WTC11 (cell line): ENCODE measurements around the gene IL18R1.

Experiments used
- FOXK1 ChIP-seq: sonication (generic); formaldehyde crosslinking; IDR thresholded peaks from 2 replicates; pipeline ENCODE4 v1.8.0; 2022; ENCODE audit warnings: mild to moderate bottlenecking, moderate library complexity, missing genetic modification reagents
- SP1 ChIP-seq: sonication (generic); formaldehyde crosslinking; conservative IDR thresholded peaks from 2 replicates; pipeline ENCODE4 v1.8.1; 2022; ENCODE audit warnings: missing genetic modification reagents
- TCF7 ChIP-seq: sonication (generic); formaldehyde crosslinking; IDR thresholded peaks from 2 replicates; pipeline ENCODE4 v1.8.0; 2022; ENCODE audit warnings: mild to moderate bottlenecking, low read depth, missing genetic modification reagents, moderate library complexity
- TEAD1 ChIP-seq: sonication (generic); formaldehyde crosslinking; IDR thresholded peaks from 2 replicates; pipeline ENCODE4 v1.8.0; 2022; ENCODE audit warnings: mild to moderate bottlenecking, missing genetic modification reagents
- ZBTB21 ChIP-seq: sonication (generic); formaldehyde crosslinking; IDR thresholded peaks from 2 replicates; pipeline ENCODE4 v1.8.1; 2023; ENCODE audit warnings: mild to moderate bottlenecking, missing genetic modification reagents, borderline replicate concordance
- ZNF121 ChIP-seq: sonication (generic); formaldehyde crosslinking; IDR thresholded peaks from 2 replicates; pipeline ENCODE4 v1.8.0; 2023; ENCODE audit warnings: missing genetic modification reagents
- TF ChIP-seq, protein P1 (sequence below): fragments of 200-600 bp; IDR thresholded peaks from 2 replicates; pipeline ENCODE4 v1.8.0; 2022; ENCODE audit warnings: antibody characterized with exemption
- TF ChIP-seq, protein P2 (sequence below): sonication (generic); formaldehyde crosslinking; IDR thresholded peaks from 2 replicates; pipeline ENCODE4 v1.8.1; 2023; ENCODE audit warnings: mild to moderate bottlenecking, missing genetic modification reagents
- TF ChIP-seq, protein P3 (sequence below): sonication (generic); formaldehyde crosslinking; IDR thresholded peaks from 2 replicates; pipeline ENCODE4 v1.8.1; 2023; ENCODE audit warnings: mild to moderate bottlenecking, missing genetic modification reagents, moderate library complexity
- TF ChIP-seq, protein P4 (sequence below): sonication (generic); formaldehyde crosslinking; IDR thresholded peaks from 2 replicates; pipeline ENCODE4 v1.8.1; 2022; ENCODE audit warnings: low read depth, missing genetic modification reagents, borderline replicate concordance
- TF ChIP-seq, protein P5 (sequence below): fragments of 250-450 bp; sonication (Bioruptor Pico); conservative IDR thresholded peaks from 2 replicates; pipeline ENCODE4 v1.9.0; 2021; ENCODE audit warnings: mild to moderate bottlenecking

DNA sequence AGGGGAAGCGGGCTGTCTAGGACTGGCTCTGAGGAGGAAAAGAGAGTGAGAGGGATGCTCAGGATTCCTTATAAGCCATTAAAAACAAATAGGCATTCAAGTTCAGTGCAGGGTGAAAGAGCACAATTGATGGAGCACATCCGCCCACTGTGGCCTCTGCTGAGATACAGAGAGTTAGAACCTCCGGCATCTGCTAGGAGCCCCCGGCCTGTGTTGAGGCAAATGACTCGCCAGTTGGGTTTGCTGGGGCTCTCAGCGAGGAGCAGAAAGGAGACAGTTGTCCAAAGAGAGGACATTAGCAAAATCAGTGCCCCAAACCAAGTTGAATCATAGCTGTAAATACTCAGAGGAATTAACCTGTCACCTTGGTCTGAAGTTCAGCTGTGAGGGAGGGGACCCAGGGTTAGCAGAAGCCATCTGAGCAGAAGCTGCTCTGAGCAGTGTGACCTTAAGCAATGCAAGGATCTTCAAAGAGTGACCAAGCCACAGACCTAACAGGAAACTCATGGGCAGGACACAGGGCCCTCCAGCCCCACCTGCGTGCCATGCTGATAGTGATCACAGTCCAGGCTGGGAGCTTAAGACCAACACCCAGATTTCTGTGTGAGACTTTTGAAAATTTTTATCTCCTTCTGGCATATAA, 44.0 kb downstream of the IL18R1 start:
- TF ChIP-seq, protein P1, sequence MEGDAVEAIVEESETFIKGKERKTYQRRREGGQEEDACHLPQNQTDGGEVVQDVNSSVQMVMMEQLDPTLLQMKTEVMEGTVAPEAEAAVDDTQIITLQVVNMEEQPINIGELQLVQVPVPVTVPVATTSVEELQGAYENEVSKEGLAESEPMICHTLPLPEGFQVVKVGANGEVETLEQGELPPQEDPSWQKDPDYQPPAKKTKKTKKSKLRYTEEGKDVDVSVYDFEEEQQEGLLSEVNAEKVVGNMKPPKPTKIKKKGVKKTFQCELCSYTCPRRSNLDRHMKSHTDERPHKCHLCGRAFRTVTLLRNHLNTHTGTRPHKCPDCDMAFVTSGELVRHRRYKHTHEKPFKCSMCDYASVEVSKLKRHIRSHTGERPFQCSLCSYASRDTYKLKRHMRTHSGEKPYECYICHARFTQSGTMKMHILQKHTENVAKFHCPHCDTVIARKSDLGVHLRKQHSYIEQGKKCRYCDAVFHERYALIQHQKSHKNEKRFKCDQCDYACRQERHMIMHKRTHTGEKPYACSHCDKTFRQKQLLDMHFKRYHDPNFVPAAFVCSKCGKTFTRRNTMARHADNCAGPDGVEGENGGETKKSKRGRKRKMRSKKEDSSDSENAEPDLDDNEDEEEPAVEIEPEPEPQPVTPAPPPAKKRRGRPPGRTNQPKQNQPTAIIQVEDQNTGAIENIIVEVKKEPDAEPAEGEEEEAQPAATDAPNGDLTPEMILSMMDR: no peak
- TF ChIP-seq, protein P2, sequence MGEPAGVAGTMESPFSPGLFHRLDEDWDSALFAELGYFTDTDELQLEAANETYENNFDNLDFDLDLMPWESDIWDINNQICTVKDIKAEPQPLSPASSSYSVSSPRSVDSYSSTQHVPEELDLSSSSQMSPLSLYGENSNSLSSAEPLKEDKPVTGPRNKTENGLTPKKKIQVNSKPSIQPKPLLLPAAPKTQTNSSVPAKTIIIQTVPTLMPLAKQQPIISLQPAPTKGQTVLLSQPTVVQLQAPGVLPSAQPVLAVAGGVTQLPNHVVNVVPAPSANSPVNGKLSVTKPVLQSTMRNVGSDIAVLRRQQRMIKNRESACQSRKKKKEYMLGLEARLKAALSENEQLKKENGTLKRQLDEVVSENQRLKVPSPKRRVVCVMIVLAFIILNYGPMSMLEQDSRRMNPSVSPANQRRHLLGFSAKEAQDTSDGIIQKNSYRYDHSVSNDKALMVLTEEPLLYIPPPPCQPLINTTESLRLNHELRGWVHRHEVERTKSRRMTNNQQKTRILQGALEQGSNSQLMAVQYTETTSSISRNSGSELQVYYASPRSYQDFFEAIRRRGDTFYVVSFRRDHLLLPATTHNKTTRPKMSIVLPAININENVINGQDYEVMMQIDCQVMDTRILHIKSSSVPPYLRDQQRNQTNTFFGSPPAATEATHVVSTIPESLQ (CRISPR knock-in tag): no peak
- TF ChIP-seq, protein P3, sequence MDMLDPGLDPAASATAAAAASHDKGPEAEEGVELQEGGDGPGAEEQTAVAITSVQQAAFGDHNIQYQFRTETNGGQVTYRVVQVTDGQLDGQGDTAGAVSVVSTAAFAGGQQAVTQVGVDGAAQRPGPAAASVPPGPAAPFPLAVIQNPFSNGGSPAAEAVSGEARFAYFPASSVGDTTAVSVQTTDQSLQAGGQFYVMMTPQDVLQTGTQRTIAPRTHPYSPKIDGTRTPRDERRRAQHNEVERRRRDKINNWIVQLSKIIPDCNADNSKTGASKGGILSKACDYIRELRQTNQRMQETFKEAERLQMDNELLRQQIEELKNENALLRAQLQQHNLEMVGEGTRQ (CRISPR knock-in tag): no peak
- TF ChIP-seq, protein P4, sequence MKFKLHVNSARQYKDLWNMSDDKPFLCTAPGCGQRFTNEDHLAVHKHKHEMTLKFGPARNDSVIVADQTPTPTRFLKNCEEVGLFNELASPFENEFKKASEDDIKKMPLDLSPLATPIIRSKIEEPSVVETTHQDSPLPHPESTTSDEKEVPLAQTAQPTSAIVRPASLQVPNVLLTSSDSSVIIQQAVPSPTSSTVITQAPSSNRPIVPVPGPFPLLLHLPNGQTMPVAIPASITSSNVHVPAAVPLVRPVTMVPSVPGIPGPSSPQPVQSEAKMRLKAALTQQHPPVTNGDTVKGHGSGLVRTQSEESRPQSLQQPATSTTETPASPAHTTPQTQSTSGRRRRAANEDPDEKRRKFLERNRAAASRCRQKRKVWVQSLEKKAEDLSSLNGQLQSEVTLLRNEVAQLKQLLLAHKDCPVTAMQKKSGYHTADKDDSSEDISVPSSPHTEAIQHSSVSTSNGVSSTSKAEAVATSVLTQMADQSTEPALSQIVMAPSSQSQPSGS (CRISPR knock-in tag): no peak
- TF ChIP-seq, protein P5, sequence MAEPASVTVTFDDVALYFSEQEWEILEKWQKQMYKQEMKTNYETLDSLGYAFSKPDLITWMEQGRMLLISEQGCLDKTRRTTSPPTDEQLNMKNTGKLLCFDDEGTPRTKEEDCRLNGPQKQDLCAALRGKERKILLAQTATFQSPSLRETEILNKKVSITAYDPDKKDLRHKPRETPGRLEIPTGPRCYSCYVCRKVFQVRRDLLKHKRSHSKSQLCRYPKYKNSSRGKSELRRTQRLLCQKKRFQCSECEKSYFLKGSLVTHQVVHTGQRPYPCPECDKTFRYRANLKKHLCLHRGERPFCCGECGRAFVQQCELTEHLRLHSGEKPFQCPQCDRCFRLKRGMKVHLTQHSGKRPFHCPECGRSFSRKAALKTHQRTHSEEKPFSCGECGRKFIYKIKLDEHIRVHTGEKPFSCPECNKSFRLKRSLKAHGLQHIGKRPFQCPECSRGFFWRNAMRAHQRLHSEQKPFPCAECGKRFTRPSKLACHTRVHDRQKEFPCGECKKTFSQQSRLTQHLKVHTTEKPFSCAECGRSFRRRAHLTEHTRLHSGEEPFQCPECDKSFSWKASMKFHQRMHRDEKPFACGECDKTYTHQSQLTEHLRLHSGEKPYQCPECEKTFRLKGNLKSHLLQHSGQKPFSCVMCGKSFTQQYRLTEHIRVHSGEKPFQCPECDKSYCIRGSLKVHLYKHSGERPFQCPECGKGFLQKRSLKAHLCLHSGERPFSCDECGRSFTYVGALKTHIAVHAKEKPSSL (CRISPR knock-in tag): no peak
- TF ChIP-seq TCF7 (CRISPR knock-in tag) (no peak), SP1 (CRISPR knock-in tag) (no peak), ZNF121 (CRISPR knock-in tag) (no peak), FOXK1 (CRISPR knock-in tag) (no peak), TEAD1 (CRISPR knock-in tag) (no peak), ZBTB21 (no peak)
